PFSK-1 (cell line): ENCODE measurements around the gene APRT.

Source experiments
- POLR2AphosphoS5 ChIP-seq: IDR thresholded peaks from 2 replicates; pipeline ENCODE4 v1.6.1; 2012; ENCODE audit warnings: low read depth, mild to moderate bottlenecking, control low read depth, low read length, moderate library complexity
- SIN3A ChIP-seq: IDR thresholded peaks from 2 replicates; pipeline ENCODE4 v1.6.1; 2012; ENCODE audit warnings: mild to moderate bottlenecking, low read length, moderate library complexity, borderline replicate concordance; ENCODE audit not compliant: insufficient read depth
- TAF1 ChIP-seq: IDR thresholded peaks from 2 replicates; pipeline ENCODE4 v1.6.1; 2012; ENCODE audit warnings: low read length, control low read depth, borderline replicate concordance; ENCODE audit not compliant: insufficient read depth
- TF ChIP-seq, protein P1 (sequence below), 2 experiments: IDR thresholded peaks; 2 replicates each; pipeline versions ENCODE4 v1.6.1 to v1.8.0; 2011 to 2012; ENCODE audit warnings: low read depth in 2 of 2, low read length in 2 of 2, control low read depth in 1 of 2, inconsistent platforms in 1 of 2, mild to moderate bottlenecking in 1 of 2, moderate library complexity in 1 of 2; ENCODE audit not compliant: insufficient read depth in 1 of 2

DNA sequence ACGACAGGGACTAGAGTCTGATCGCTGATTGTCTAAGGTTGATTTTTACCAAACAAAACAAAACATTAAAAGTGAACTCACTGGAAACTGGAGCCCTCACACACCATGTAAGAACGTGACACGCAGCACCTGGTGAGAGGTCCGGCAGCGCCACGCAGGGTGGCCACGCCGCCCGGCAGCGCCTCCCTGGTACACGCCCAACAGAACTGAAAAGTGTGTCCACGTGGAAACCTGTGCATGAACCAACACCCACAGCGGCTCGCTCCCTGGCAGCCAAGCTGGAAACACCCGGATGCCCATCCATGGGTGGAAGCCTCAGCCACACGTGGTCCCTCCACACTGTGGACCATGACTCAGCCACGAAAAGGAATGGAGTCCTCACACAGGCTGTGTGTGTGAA lies 35.9 kb upstream of the APRT start:
- TF ChIP-seq POLR2AphosphoS5 (no peak), SIN3A (no peak), TAF1 (no peak)
- TF ChIP-seq, protein P1, sequence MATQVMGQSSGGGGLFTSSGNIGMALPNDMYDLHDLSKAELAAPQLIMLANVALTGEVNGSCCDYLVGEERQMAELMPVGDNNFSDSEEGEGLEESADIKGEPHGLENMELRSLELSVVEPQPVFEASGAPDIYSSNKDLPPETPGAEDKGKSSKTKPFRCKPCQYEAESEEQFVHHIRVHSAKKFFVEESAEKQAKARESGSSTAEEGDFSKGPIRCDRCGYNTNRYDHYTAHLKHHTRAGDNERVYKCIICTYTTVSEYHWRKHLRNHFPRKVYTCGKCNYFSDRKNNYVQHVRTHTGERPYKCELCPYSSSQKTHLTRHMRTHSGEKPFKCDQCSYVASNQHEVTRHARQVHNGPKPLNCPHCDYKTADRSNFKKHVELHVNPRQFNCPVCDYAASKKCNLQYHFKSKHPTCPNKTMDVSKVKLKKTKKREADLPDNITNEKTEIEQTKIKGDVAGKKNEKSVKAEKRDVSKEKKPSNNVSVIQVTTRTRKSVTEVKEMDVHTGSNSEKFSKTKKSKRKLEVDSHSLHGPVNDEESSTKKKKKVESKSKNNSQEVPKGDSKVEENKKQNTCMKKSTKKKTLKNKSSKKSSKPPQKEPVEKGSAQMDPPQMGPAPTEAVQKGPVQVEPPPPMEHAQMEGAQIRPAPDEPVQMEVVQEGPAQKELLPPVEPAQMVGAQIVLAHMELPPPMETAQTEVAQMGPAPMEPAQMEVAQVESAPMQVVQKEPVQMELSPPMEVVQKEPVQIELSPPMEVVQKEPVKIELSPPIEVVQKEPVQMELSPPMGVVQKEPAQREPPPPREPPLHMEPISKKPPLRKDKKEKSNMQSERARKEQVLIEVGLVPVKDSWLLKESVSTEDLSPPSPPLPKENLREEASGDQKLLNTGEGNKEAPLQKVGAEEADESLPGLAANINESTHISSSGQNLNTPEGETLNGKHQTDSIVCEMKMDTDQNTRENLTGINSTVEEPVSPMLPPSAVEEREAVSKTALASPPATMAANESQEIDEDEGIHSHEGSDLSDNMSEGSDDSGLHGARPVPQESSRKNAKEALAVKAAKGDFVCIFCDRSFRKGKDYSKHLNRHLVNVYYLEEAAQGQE (IDR thresholded peaks at IDR 0.05; ENCODE audit: insufficient read depth in 1 of 2, low read depth in 2 of 2, low read length in 2 of 2), result no peak
